Measurements from ENCODE around the gene ARL15.

ARL15 gene

GRCh38 chr5:54263447-54263846 lies 46.9 kb downstream of the ARL15 start:
- Histone ChIP-seq H3K4me2 (ENCODE audit: insufficient read depth, low read length, poor library complexity, severe bottlenecking) (no peak overlapping the region), H2BK120ac (ENCODE audit: low read depth, low read length) (no peak overlapping the region), H3K4me1 (ENCODE audit: control insufficient read depth in 2 of 2, insufficient read depth in 1 of 2, low read depth in 1 of 2, low read length in 2 of 2) (peaks cover 0 to 3% of the 10 kb centered on the region in 2 donors), H4K91ac (ENCODE audit: low read depth, low read length, poor library complexity) (no peak overlapping the region), H3K79me1 (ENCODE audit: low read depth, low read length) (no peaks in the 10 kb centered on the region), H3K36me3 (replicated peaks in 1 of 2; ENCODE audit: control insufficient read depth in 2 of 2, insufficient read depth in 2 of 2, low read length in 2 of 2) (no peaks in the 10 kb centered on the region), H3K4ac (ENCODE audit: low read length) (no peak overlapping the region), H3K23ac (ENCODE audit: low read depth, low read length, poor library complexity) (no peak overlapping the region), H2BK5ac (ENCODE audit: low read length) (no peak overlapping the region), H3K14ac (ENCODE audit: low read length) (no peak overlapping the region), H3K18ac (ENCODE audit: low read length) (no peak overlapping the region), H2AK5ac (ENCODE audit: low read depth, low read length) (no peak overlapping the region), H2BK12ac (ENCODE audit: low read length) (no peak overlapping the region), H3K27me3 (ENCODE audit: control insufficient read depth in 3 of 3, insufficient read depth in 3 of 3, low read depth in 1 of 3, low read length in 3 of 3) (no peaks in the 10 kb centered on the region), H3K4me3 (ENCODE audit: low read length in 2 of 2) (no peak overlapping the region), H3K9me3 (replicated peaks in 1 of 2; ENCODE audit: control insufficient read depth in 2 of 2, insufficient read depth in 1 of 2, low read depth in 1 of 2, low read length in 2 of 2) (no peaks in the 10 kb centered on the region), H2BK15ac (ENCODE audit: low read length) (no peak overlapping the region), H3K27ac (replicated peaks; ENCODE audit: low read length) (no peak overlapping the region), H2AFZ (ENCODE audit: low read length) (no peak overlapping the region), H4K8ac (ENCODE audit: low read depth, low read length) (no peak overlapping the region), H3K9ac (ENCODE audit: low read depth, low read length, poor library complexity) (no peak overlapping the region)
- no peak for DNase-seq (ENCODE audit: low spot score)
- no CpG with 5 or more reads among the region's 1 CpG for WGBS, 2 donors (ENCODE audit: extremely low coverage in 2 of 2, insufficient read length in 2 of 2, insufficient replicate concordance in 1 of 2)

- no peak overlapping the region for H4K8ac ChIP-seq (ENCODE audit: low read depth, low read length)
- H3K27me3 ChIP-seq (ENCODE audit: control insufficient read depth in 3 of 3, insufficient read depth in 3 of 3, low read depth in 1 of 3, low read length in 3 of 3) = no peaks in the 10 kb centered on the region
- no peaks in the 10 kb centered on the region for H3K36me3 ChIP-seq (replicated peaks in 1 of 2; ENCODE audit: control insufficient read depth in 2 of 2, insufficient read depth in 2 of 2, low read length in 2 of 2)
- no peak overlapping the region for H3K18ac ChIP-seq (ENCODE audit: low read length)
- no peak overlapping the region for H3K9ac ChIP-seq (ENCODE audit: low read depth, low read length, poor library complexity)
- H3K9me3 ChIP-seq (replicated peaks in 1 of 2; ENCODE audit: control insufficient read depth in 2 of 2, insufficient read depth in 1 of 2, low read depth in 1 of 2, low read length in 2 of 2) = no peaks in the 10 kb centered on the region
- H3K4ac ChIP-seq (ENCODE audit: low read length) = no peak overlapping the region
- H3K27ac ChIP-seq (replicated peaks; ENCODE audit: low read length) = no peak overlapping the region
- H4K91ac ChIP-seq (ENCODE audit: low read depth, low read length, poor library complexity) = no peak overlapping the region
- H3K4me3 ChIP-seq (ENCODE audit: low read length in 2 of 2) = no peak overlapping the region
- H2BK12ac ChIP-seq (ENCODE audit: low read length) = no peak overlapping the region
- H3K4me2 ChIP-seq (ENCODE audit: insufficient read depth, low read length, poor library complexity, severe bottlenecking) = no peak overlapping the region
- H2BK120ac ChIP-seq (ENCODE audit: low read depth, low read length) = no peak overlapping the region
- H3K14ac ChIP-seq (ENCODE audit: low read length) = no peak overlapping the region
- H2AFZ ChIP-seq (ENCODE audit: low read length) = no peak overlapping the region
- no peak for DNase-seq (ENCODE audit: low spot score)
- H3K23ac ChIP-seq (ENCODE audit: low read depth, low read length, poor library complexity) = no peak overlapping the region
- no peaks in the 10 kb centered on the region for H3K79me1 ChIP-seq (ENCODE audit: low read depth, low read length)
- peaks cover 0 to 3% of the 10 kb centered on the region in 2 donors for H3K4me1 ChIP-seq (ENCODE audit: control insufficient read depth in 2 of 2, insufficient read depth in 1 of 2, low read depth in 1 of 2, low read length in 2 of 2)
- H2BK15ac ChIP-seq (ENCODE audit: low read length) = no peak overlapping the region
- no CpG with 5 or more reads among the region's 3 CpGs for WGBS, 2 donors (ENCODE audit: extremely low coverage in 2 of 2, insufficient read length in 2 of 2, insufficient replicate concordance in 1 of 2)
- no peak overlapping the region for H2BK5ac ChIP-seq (ENCODE audit: low read length)
- H2AK5ac ChIP-seq (ENCODE audit: low read depth, low read length) = no peak overlapping the region
These were observed 48.8 kb downstream of the ARL15 start for GRCh38 chr5:54261596-54261995.

- Histone ChIP-seq H3K18ac (ENCODE audit: low read length) (no peak overlapping the region), H3K23ac (ENCODE audit: low read depth, low read length, poor library complexity) (no peak overlapping the region), H3K4ac (ENCODE audit: low read length) (no peak overlapping the region), H4K8ac (ENCODE audit: low read depth, low read length) (no peak overlapping the region), H3K9ac (ENCODE audit: low read depth, low read length, poor library complexity) (no peak overlapping the region), H3K27ac (replicated peaks; ENCODE audit: low read length) (no peak overlapping the region), H3K9me3 (replicated peaks in 1 of 2; ENCODE audit: control insufficient read depth in 2 of 2, insufficient read depth in 1 of 2, low read depth in 1 of 2, low read length in 2 of 2) (no peaks in the 10 kb centered on the region), H3K36me3 (replicated peaks in 1 of 2; ENCODE audit: control insufficient read depth in 2 of 2, insufficient read depth in 2 of 2, low read length in 2 of 2) (no peaks in the 10 kb centered on the region), H3K14ac (ENCODE audit: low read length) (no peak overlapping the region), H2AFZ (ENCODE audit: low read length) (no peak overlapping the region), H2BK5ac (ENCODE audit: low read length) (no peak overlapping the region), H2BK120ac (ENCODE audit: low read depth, low read length) (no peak overlapping the region), H4K91ac (ENCODE audit: low read depth, low read length, poor library complexity) (no peak overlapping the region), H2BK12ac (ENCODE audit: low read length) (no peak overlapping the region), H3K4me1 (ENCODE audit: control insufficient read depth in 2 of 2, insufficient read depth in 1 of 2, low read depth in 1 of 2, low read length in 2 of 2) (peaks cover 0 to 3% of the 10 kb centered on the region in 2 donors), H3K27me3 (ENCODE audit: control insufficient read depth in 3 of 3, insufficient read depth in 3 of 3, low read depth in 1 of 3, low read length in 3 of 3) (no peaks in the 10 kb centered on the region), H2AK5ac (ENCODE audit: low read depth, low read length) (no peak overlapping the region), H3K4me2 (ENCODE audit: insufficient read depth, low read length, poor library complexity, severe bottlenecking) (no peak overlapping the region), H3K4me3 (ENCODE audit: low read length in 2 of 2) (no peak overlapping the region), H3K79me1 (ENCODE audit: low read depth, low read length) (no peaks in the 10 kb centered on the region), H2BK15ac (ENCODE audit: low read length) (no peak overlapping the region)
- no CpG with 5 or more reads among the region's 4 CpGs for WGBS, 2 donors (ENCODE audit: extremely low coverage in 2 of 2, insufficient read length in 2 of 2, insufficient replicate concordance in 1 of 2)
- no peak for DNase-seq (ENCODE audit: low spot score)
These were observed 50.4 kb downstream of the ARL15 start for GRCh38 chr5:54259981-54260380.

- no peaks in the 10 kb centered on the region for H3K36me3 ChIP-seq (replicated peaks in 1 of 2; ENCODE audit: control insufficient read depth in 2 of 2, insufficient read depth in 2 of 2, low read length in 2 of 2)
- no peak for DNase-seq (ENCODE audit: low spot score)
- no peak overlapping the region for H2AK5ac ChIP-seq (ENCODE audit: low read depth, low read length)
- H3K4ac ChIP-seq (ENCODE audit: low read length) = no peak overlapping the region
- no peaks in the 10 kb centered on the region for H3K27me3 ChIP-seq (ENCODE audit: control insufficient read depth in 3 of 3, insufficient read depth in 3 of 3, low read depth in 1 of 3, low read length in 3 of 3)
- H4K8ac ChIP-seq (ENCODE audit: low read depth, low read length) = no peak overlapping the region
- no peaks in the 10 kb centered on the region for H3K79me1 ChIP-seq (ENCODE audit: low read depth, low read length)
- H3K23ac ChIP-seq (ENCODE audit: low read depth, low read length, poor library complexity) = no peak overlapping the region
- no peaks in the 10 kb centered on the region for H3K9me3 ChIP-seq (replicated peaks in 1 of 2; ENCODE audit: control insufficient read depth in 2 of 2, insufficient read depth in 1 of 2, low read depth in 1 of 2, low read length in 2 of 2)
- H2BK12ac ChIP-seq (ENCODE audit: low read length) = no peak overlapping the region
- H2BK120ac ChIP-seq (ENCODE audit: low read depth, low read length) = no peak overlapping the region
- H3K14ac ChIP-seq (ENCODE audit: low read length) = no peak overlapping the region
- H3K4me1 ChIP-seq (ENCODE audit: control insufficient read depth in 2 of 2, insufficient read depth in 1 of 2, low read depth in 1 of 2, low read length in 2 of 2) = peaks cover 0 to 3% of the 10 kb centered on the region in 2 donors
- no peak overlapping the region for H2BK5ac ChIP-seq (ENCODE audit: low read length)
- no peak overlapping the region for H2AFZ ChIP-seq (ENCODE audit: low read length)
- H3K4me2 ChIP-seq (ENCODE audit: insufficient read depth, low read length, poor library complexity, severe bottlenecking) = no peak overlapping the region
- no peak overlapping the region for H4K91ac ChIP-seq (ENCODE audit: low read depth, low read length, poor library complexity)
- H2BK15ac ChIP-seq (ENCODE audit: low read length) = no peak overlapping the region
- no peak overlapping the region for H3K27ac ChIP-seq (replicated peaks; ENCODE audit: low read length)
- H3K4me3 ChIP-seq (ENCODE audit: low read length in 2 of 2) = no peak overlapping the region
- H3K18ac ChIP-seq (ENCODE audit: low read length) = no peak overlapping the region
- no peak overlapping the region for H3K9ac ChIP-seq (ENCODE audit: low read depth, low read length, poor library complexity)
These were observed 51.3 kb downstream of the ARL15 start for GRCh38 chr5:54259090-54259489.

All from neuronal stem cell (in vitro differentiated cells).